Spleen (tissue), 7 donors: ENCODE measurements around the gene CLDN16.

Experiments used
- POLR2A ChIP-seq, 3 donors: fragments of 450-650 bp; IDR thresholded peaks; one replicate each; pipeline ENCODE4 v1.5.1; 2017; ENCODE audit warnings: antibody characterized with exemption in 3 of 3, mild to moderate bottlenecking in 1 of 3
- TF ChIP-seq, protein P1 (sequence below), 11 experiments: fragments of 200-600 bp in 7 of 11; fragments of 450-650 bp in 4 of 11; sonication (generic) in 4 of 11; IDR thresholded peaks in 8 of 11; conservative IDR thresholded peaks in 3 of 11; 1 replicate in 7 of 11; 2 replicates in 4 of 11; pipeline versions ENCODE4 v1.4.0 to v1.8.0; 2016 to 2021; ENCODE audit warnings: antibody characterized with exemption in 11 of 11, inconsistent platforms in 4 of 11, mild to moderate bottlenecking in 1 of 11
- donor health status: DM: no; HTN: no; CAD: no; lungs with moderate emphysema.
- donor health status: DM: no; HTN: no; CAD: no.
- donor health status: DM: no; HTN: no; CAD: no.

GRCh38 chr3:190361791-190362190 is 26.2 kb upstream of the CLDN16 start:
- TF ChIP-seq, protein P1, sequence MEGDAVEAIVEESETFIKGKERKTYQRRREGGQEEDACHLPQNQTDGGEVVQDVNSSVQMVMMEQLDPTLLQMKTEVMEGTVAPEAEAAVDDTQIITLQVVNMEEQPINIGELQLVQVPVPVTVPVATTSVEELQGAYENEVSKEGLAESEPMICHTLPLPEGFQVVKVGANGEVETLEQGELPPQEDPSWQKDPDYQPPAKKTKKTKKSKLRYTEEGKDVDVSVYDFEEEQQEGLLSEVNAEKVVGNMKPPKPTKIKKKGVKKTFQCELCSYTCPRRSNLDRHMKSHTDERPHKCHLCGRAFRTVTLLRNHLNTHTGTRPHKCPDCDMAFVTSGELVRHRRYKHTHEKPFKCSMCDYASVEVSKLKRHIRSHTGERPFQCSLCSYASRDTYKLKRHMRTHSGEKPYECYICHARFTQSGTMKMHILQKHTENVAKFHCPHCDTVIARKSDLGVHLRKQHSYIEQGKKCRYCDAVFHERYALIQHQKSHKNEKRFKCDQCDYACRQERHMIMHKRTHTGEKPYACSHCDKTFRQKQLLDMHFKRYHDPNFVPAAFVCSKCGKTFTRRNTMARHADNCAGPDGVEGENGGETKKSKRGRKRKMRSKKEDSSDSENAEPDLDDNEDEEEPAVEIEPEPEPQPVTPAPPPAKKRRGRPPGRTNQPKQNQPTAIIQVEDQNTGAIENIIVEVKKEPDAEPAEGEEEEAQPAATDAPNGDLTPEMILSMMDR (IDR thresholded peaks at IDR 0.05 in 8 of 11, conservative IDR thresholded peaks at IDR 0.05 in 3 of 11), result no peak
- no peak for TF ChIP-seq POLR2A (IDR thresholded peaks at IDR 0.05)
